ENCODE data around the gene BIN2.

BIN2 gene

GRCh38 chr12:51254536-51254935, 69.4 kb downstream of the BIN2 start:
- H3K4me3 ChIP-seq (ENCODE audit: low read length), result no peak overlapping the region
- TF ChIP-seq CTCF (conservative IDR thresholded peaks at IDR 0.05; ENCODE audit: low read depth, low read length), result no peak
- DNase-seq (ENCODE audit: low read depth), result no peak

- no peak for TF ChIP-seq CTCF (conservative IDR thresholded peaks at IDR 0.05; ENCODE audit: low read depth, low read length)
- no peak for DNase-seq (ENCODE audit: low read depth)
- H3K4me3 ChIP-seq (ENCODE audit: low read length), result no peak overlapping the region
These were observed 70.7 kb downstream of the BIN2 start for GRCh38 chr12:51253276-51253675.

GRCh38 chr12:51247523-51248206, 76.3 kb downstream of the BIN2 start:
- no peak for DNase-seq (ENCODE audit: low read depth)
- TF ChIP-seq CTCF (conservative IDR thresholded peaks at IDR 0.05; ENCODE audit: low read depth, low read length), result no peak
- no peak overlapping the region for H3K4me3 ChIP-seq (ENCODE audit: low read length)

- H3K4me3 ChIP-seq (ENCODE audit: low read length), result no peak overlapping the region
- no peak for DNase-seq (ENCODE audit: low read depth)
- TF ChIP-seq CTCF (conservative IDR thresholded peaks at IDR 0.05; ENCODE audit: low read depth, low read length), result no peak
These were observed 77.6 kb downstream of the BIN2 start for GRCh38 chr12:51246254-51246853.

- H3K4me3 ChIP-seq (ENCODE audit: low read length), result no peak overlapping the region
- TF ChIP-seq CTCF (conservative IDR thresholded peaks at IDR 0.05; ENCODE audit: low read depth, low read length), result no peak
- no peak for DNase-seq (ENCODE audit: low read depth)
These were observed 78.3 kb downstream of the BIN2 start for GRCh38 chr12:51245476-51246253.

- no peak overlapping the region for H3K4me3 ChIP-seq (ENCODE audit: low read length)
- TF ChIP-seq CTCF (conservative IDR thresholded peaks at IDR 0.05; ENCODE audit: low read depth, low read length), result no peak
- DNase-seq (ENCODE audit: low read depth), result no peak
These were observed 79.7 kb downstream of the BIN2 start for GRCh38 chr12:51244269-51244668.

Data from retinal pigment epithelial cell (primary cell).